Panc1 (cell line): ENCODE results near the gene NF1. TPM values are rescaled to one million over a fixed set of nuclear protein-coding genes. Genes with fewer than 3 reads are reported as not detected.

Source experiments
- ATAC-seq: fragments of 200-7000 bp; cut with Tn5 transposase; 2 replicates; pipeline ENCODE4 v1.9.1; 2020; ENCODE audit warnings: mild to moderate bottlenecking, moderate library complexity
- BruUV-seq: library from RNA; stranded (reverse); fragments of 400-500 nt; replicated peaks from 2 replicates; lab custom pipeline; 2021; lab: Mats Ljungman, UMichigan
- CTCF ChIA-PET: fragments of 300-600 bp; sonication (Branson Sonifier 250); formaldehyde crosslinking; loops from one replicate; lab custom pipeline; 2022; ENCODE audit warnings: antibody characterized with exemption; lab: Charles Lee
- POLR2A ChIA-PET: fragments of 300-600 bp; sonication (Branson Sonifier 250); formaldehyde crosslinking; loops from one replicate; lab custom pipeline; 2022; ENCODE audit warnings: antibody characterized with exemption; lab: Charles Lee
- DNase-seq: peaks from one replicate; pipeline ENCODE4 v3.0.0-alpha.2; 2010; ENCODE audit warnings: low read depth, low spot score
- H3K27ac ChIP-seq: 2 replicates; pipeline ENCODE4 v1.5.1; 2011; ENCODE audit warnings: mild to moderate bottlenecking, low read length, inconsistent platforms
- H3K27me3 ChIP-seq: fragments of 200-500 bp; sonication (Bioruptor generic); 2 replicates; pipeline ENCODE4 v1.6.0; 2014; ENCODE audit warnings: low read length, inconsistent platforms; ENCODE audit not compliant: control insufficient read depth, insufficient read depth
- H3K36me3 ChIP-seq: fragments of 200-500 bp; sonication (Bioruptor generic); 2 replicates; pipeline ENCODE4 v1.5.1; 2014; ENCODE audit warnings: inconsistent platforms, mild to moderate bottlenecking, low read length, moderate library complexity; ENCODE audit not compliant: control insufficient read depth, insufficient read depth
- H3K4me1 ChIP-seq: 2 replicates; pipeline ENCODE4 v1.5.1; 2011; ENCODE audit warnings: inconsistent platforms, mild to moderate bottlenecking, low read length, moderate library complexity; ENCODE audit not compliant: control insufficient read depth, insufficient read depth
- H3K4me3 ChIP-seq, 2 experiments: 2 replicates each; pipeline ENCODE4 v1.5.1; 2011 to 2012; ENCODE audit warnings: low read depth in 2 of 2, low read length in 2 of 2, mild to moderate bottlenecking in 2 of 2, inconsistent platforms in 1 of 2, moderate library complexity in 1 of 2
- H3K9me3 ChIP-seq: fragments of 200-500 bp; sonication (Bioruptor generic); 2 replicates; pipeline ENCODE4 v1.5.1; 2014; ENCODE audit warnings: low read depth, mild to moderate bottlenecking, inconsistent platforms, low read length, moderate library complexity; ENCODE audit not compliant: control insufficient read depth, insufficient read depth
- POLR2AphosphoS5 ChIP-seq: IDR thresholded peaks from 2 replicates; pipeline ENCODE4 v1.6.1; 2012; ENCODE audit warnings: mild to moderate bottlenecking, low read depth, low read length, moderate library complexity
- SIN3A ChIP-seq: IDR thresholded peaks from 2 replicates; pipeline ENCODE4 v1.6.1; 2012; ENCODE audit warnings: low read depth, mild to moderate bottlenecking, low read length, moderate library complexity, borderline replicate concordance; ENCODE audit not compliant: insufficient read depth
- TCF7L2 ChIP-seq: IDR thresholded peaks from 2 replicates; pipeline ENCODE4 v1.6.1; 2011; ENCODE audit warnings: mild to moderate bottlenecking, low read depth, low read length, inconsistent platforms
- in situ Hi-C: cut with HindIII; loops from 2 replicates; pipeline ENCODE4 v1.10.0; 2016; ENCODE audit warnings: low sequenced_read_pairs, low pct_unique_long_range_greater_than_20kb
- intact Hi-C: fragments of 100-400 bp; cut with micrococcal nuclease; formaldehyde crosslinking; loops from one replicate; pipeline ENCODE4 v1.10.0; 2022; ENCODE audit not compliant: unreplicated experiment
- total RNA-seq: library from RNA; stranded (reverse); gene quantifications from one replicate; pipeline ENCODE4 v1.2.1, GENCODE V29; 2021; ENCODE audit not compliant: unreplicated experiment
- TF ChIP-seq, protein P1 (sequence below), 2 experiments: IDR thresholded peaks; 2 replicates each; pipeline ENCODE4 v1.6.1; 2011 to 2012; ENCODE audit warnings: low read depth in 2 of 2, control low read depth in 1 of 2, low read length in 1 of 2, mild to moderate bottlenecking in 1 of 2, moderate library complexity in 1 of 2; ENCODE audit not compliant: insufficient read depth in 1 of 2
- TF ChIP-seq, protein P2 (sequence below): fragments of 450-650 bp; IDR thresholded peaks from 2 replicates; pipeline ENCODE4 v1.5.1; 2017; ENCODE audit warnings: mild to moderate bottlenecking

The NF1 gene
- total RNA-seq, 1 experiment from 2014 or later, result 82.5 TPM

DNA sequence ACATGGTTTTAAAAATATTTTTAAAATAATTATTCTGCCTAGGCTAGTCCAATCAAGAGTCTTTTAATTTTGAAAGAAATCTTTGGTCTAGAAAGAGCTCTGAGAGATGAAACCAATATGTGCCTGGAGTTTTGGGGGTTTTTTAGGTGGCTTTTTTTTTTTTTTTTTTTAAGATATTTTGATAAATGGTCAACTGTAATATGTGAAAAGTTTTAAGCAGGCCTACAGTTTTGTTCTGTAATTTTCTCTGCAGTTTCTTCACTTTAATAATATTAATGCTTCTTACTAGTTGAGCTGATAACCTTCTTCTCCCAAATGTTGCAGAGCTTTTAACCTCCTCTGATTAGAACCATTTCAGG lies 157.2 kb downstream of the NF1 start:
- TF ChIP-seq, protein P1, sequence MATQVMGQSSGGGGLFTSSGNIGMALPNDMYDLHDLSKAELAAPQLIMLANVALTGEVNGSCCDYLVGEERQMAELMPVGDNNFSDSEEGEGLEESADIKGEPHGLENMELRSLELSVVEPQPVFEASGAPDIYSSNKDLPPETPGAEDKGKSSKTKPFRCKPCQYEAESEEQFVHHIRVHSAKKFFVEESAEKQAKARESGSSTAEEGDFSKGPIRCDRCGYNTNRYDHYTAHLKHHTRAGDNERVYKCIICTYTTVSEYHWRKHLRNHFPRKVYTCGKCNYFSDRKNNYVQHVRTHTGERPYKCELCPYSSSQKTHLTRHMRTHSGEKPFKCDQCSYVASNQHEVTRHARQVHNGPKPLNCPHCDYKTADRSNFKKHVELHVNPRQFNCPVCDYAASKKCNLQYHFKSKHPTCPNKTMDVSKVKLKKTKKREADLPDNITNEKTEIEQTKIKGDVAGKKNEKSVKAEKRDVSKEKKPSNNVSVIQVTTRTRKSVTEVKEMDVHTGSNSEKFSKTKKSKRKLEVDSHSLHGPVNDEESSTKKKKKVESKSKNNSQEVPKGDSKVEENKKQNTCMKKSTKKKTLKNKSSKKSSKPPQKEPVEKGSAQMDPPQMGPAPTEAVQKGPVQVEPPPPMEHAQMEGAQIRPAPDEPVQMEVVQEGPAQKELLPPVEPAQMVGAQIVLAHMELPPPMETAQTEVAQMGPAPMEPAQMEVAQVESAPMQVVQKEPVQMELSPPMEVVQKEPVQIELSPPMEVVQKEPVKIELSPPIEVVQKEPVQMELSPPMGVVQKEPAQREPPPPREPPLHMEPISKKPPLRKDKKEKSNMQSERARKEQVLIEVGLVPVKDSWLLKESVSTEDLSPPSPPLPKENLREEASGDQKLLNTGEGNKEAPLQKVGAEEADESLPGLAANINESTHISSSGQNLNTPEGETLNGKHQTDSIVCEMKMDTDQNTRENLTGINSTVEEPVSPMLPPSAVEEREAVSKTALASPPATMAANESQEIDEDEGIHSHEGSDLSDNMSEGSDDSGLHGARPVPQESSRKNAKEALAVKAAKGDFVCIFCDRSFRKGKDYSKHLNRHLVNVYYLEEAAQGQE (IDR thresholded peaks at IDR 0.05; ENCODE audit: insufficient read depth in 1 of 2, low read depth in 2 of 2, low read length in 1 of 2), result no peak
- no peak for TF ChIP-seq TCF7L2
- TF ChIP-seq, protein P2, sequence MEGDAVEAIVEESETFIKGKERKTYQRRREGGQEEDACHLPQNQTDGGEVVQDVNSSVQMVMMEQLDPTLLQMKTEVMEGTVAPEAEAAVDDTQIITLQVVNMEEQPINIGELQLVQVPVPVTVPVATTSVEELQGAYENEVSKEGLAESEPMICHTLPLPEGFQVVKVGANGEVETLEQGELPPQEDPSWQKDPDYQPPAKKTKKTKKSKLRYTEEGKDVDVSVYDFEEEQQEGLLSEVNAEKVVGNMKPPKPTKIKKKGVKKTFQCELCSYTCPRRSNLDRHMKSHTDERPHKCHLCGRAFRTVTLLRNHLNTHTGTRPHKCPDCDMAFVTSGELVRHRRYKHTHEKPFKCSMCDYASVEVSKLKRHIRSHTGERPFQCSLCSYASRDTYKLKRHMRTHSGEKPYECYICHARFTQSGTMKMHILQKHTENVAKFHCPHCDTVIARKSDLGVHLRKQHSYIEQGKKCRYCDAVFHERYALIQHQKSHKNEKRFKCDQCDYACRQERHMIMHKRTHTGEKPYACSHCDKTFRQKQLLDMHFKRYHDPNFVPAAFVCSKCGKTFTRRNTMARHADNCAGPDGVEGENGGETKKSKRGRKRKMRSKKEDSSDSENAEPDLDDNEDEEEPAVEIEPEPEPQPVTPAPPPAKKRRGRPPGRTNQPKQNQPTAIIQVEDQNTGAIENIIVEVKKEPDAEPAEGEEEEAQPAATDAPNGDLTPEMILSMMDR, result no peak
- no peak for TF ChIP-seq POLR2AphosphoS5
- TF ChIP-seq SIN3A, result no peak
- in situ Hi-C loops (no loop called here), intact Hi-C loops (no loop called here)
- no peaks in the 10 kb centered on the region for H3K4me1 ChIP-seq
- no peaks in the 10 kb centered on the region for H3K27me3 ChIP-seq
- ATAC-seq (no peak), DNase-seq (no peak)
- H3K27ac ChIP-seq, result no peak overlapping the region
- H3K4me3 ChIP-seq, result no peak overlapping the region
- POLR2A ChIA-PET, result interaction anchor here (0.6 kb wide), 1 partner anchor 274 kb away, joined by 5 read pairs; no protein-coding TSS in a partner anchor
- CTCF ChIA-PET, result no interaction called here
- H3K36me3 ChIP-seq, result peaks cover 26% of the 10 kb centered on the region; the same call in 1 of the 2 replicates
- BruUV-seq, result no TSS peak
- H3K9me3 ChIP-seq, result no peaks in the 10 kb centered on the region

DNA sequence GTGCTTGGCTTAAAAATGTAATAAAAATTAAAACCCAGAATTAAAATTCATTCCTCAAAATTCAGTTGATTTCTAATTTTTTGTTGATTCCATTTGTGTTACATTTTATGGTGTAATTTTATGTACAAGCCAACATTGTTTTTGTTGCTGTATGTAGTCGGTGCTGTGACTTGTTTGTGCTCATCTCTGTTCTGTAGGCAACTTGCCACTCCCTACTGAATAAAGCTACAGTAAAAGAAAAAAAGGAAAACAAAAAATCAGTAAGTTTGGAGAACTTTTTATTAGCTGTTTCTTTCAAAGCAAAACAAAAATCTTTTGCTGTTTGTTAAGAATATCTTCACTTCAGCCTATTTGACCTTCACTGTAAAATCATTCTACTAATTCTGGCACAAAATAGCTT lies 158.0 kb downstream of the NF1 start:
- POLR2A ChIA-PET, result no interaction called here
- Histone ChIP-seq H3K36me3 (peaks cover 26% of the 10 kb centered on the region; the same call in 1 of the 2 replicates), H3K27me3 (no peaks in the 10 kb centered on the region), H3K4me1 (no peaks in the 10 kb centered on the region), H3K9me3 (no peaks in the 10 kb centered on the region), H3K4me3 (no peak overlapping the region), H3K27ac (no peak overlapping the region)
- in situ Hi-C loops, result no loop called here
- intact Hi-C loops, result no loop called here
- BruUV-seq, result no TSS peak
- TF ChIP-seq POLR2AphosphoS5, result no peak
- TF ChIP-seq TCF7L2, result no peak
- no peak for TF ChIP-seq SIN3A
- TF ChIP-seq, protein P2, result no peak
- TF ChIP-seq, protein P1 (IDR thresholded peaks at IDR 0.05; ENCODE audit: insufficient read depth in 1 of 2, low read depth in 2 of 2, low read length in 1 of 2), result no peak
- CTCF ChIA-PET, result no interaction called here
- ATAC-seq, result no peak
- no peak for DNase-seq
